ENCODE measurements around the gene PCIF1.

Gene PCIF1

DNA sequence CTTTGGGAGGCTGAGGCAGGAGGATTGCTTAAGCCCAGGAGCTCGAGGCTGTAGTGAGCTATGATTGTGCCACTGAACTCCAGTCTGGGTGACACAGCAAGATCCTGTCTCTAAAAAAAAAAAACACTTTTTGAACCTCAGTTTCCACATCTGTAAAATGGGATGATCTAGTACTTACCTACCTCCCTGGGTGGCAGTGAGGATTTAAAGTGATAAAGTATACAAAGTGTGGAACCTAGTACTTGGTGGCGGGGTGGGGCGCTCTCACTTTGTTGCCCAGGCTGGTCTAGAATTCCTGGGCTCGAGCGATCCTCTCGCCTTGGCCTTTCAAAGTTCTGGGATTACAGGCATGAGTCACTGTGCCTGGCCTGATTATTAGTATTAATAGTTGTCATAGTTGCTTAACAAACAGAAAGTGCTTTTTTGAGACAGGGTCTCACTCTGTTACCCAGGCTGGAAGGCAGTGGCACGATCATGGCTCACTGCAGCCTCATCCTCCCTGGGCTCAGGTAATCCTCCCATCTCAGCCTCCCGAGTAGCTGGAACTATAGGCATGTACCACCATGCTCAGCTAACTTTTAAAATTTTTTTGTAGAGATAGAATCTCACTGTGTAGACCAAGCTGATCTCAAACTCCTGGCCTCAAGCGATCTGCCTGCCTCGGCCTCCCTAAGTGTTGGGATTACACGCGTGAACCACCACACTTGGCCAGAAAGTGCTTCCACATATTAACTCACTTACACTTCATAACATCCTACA, 15.5 kb upstream of the PCIF1 start:
- H3K36me3 ChIP-seq (ENCODE audit: control insufficient read depth in 2 of 2, insufficient read depth in 1 of 2, low read length in 2 of 2): no peaks in the 10 kb centered on the region
- TF ChIP-seq ZNF701 (tag by site-specific recombination; IDR thresholded peaks at IDR 0.05) (no peak), ZEB2 (tag by site-specific recombination; IDR thresholded peaks at IDR 0.05) (no peak), SP3 (tag by site-specific recombination; IDR thresholded peaks at IDR 0.05) (no peak), ZNF433 (tag by site-specific recombination; IDR thresholded peaks at IDR 0.05; ENCODE audit: low read depth) (no peak), ZSCAN5A (tag by site-specific recombination; IDR thresholded peaks at IDR 0.05) (no peak), PRDM6 (tag by site-specific recombination; IDR thresholded peaks at IDR 0.05) (no peak), ZNF221 (tag by site-specific recombination; IDR thresholded peaks at IDR 0.05; ENCODE audit: borderline replicate concordance) (no peak), ZFHX2 (tag by site-specific recombination; conservative IDR thresholded peaks at IDR 0.05) (no peak)
- no peak overlapping the region for H3K27ac ChIP-seq (ENCODE audit: extremely low read depth, low read depth, low read length)
- POLR2A ChIA-PET: interaction anchor here (0.9 to 3.6 kb wide), 2 partner anchors 15 to 38 kb away, joined by 3 to 13 read pairs; partner anchors contain the start of gene PCIF1
- H3K4me3 ChIP-seq (ENCODE audit: low read depth, low read length): no peak overlapping the region
- H3K4me1 ChIP-seq (ENCODE audit: control insufficient read depth, insufficient read depth, low read length): no peaks in the 10 kb centered on the region
- H3K9me3 ChIP-seq (ENCODE audit: control insufficient read depth, insufficient read depth, low read depth, low read length): no peaks in the 10 kb centered on the region
- CTCF ChIA-PET: no interaction called here

DNA sequence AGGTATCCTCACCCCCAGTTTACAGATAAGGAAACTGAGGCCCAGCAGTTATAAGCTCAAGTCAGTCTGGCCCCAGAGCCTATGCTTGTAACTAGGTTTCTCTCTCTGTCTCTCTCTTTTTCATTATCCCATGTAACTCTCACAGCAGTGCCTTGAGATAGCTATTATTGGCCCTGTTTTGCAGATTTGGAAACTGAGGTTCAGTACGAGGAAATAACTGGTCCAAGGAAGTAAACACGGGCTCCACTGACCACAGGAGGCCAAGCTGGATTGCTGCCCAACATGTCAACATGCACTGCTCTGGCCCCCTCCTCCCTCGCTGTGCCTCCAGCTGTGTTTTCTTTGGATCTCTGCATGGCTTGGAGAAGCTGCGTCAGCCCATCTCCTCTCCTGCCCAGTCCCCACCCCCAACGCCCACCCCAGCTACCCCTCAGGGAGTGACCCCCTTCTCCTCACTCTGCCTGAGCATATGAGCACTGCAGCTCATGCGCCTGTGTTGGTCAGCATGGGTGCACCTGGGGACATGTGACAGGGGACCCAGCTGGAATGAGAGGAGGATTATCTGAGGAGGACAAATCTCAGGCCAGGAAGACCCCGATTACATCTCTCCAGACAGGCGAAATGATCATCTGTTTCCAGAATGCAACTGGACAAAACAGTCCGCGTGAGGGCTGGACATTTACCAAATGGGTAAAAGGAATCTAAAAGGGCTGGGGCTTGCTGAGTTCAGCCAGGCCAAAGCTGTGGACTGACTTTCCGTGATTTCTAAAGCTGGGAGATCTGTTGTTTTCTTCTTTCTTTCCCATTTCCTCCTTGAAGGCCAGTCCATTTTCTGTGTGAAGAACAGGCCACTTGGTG, 14.7 kb upstream of the PCIF1 start:
- H3K27ac ChIP-seq (ENCODE audit: extremely low read depth, low read depth, low read length): no peak overlapping the region

GRCh38 chr20:45920462-45921336, 13.8 kb upstream of the PCIF1 start:
- no peak overlapping the region for H3K4me3 ChIP-seq (ENCODE audit: low read depth, low read length)
- no peaks in the 10 kb centered on the region for H3K9me3 ChIP-seq (ENCODE audit: control insufficient read depth, insufficient read depth, low read depth, low read length)
- TF ChIP-seq ZNF404 (tag by site-specific recombination; IDR thresholded peaks at IDR 0.05) (no peak), SALL2 (tag by site-specific recombination; IDR thresholded peaks at IDR 0.05; ENCODE audit: borderline replicate concordance) (no peak), ZBTB17 (tag by site-specific recombination; IDR thresholded peaks at IDR 0.05) (0 out of 2 replicates have a peak, but pooled peaks have one; percentile 29)
- TF ChIP-seq, protein P1, sequence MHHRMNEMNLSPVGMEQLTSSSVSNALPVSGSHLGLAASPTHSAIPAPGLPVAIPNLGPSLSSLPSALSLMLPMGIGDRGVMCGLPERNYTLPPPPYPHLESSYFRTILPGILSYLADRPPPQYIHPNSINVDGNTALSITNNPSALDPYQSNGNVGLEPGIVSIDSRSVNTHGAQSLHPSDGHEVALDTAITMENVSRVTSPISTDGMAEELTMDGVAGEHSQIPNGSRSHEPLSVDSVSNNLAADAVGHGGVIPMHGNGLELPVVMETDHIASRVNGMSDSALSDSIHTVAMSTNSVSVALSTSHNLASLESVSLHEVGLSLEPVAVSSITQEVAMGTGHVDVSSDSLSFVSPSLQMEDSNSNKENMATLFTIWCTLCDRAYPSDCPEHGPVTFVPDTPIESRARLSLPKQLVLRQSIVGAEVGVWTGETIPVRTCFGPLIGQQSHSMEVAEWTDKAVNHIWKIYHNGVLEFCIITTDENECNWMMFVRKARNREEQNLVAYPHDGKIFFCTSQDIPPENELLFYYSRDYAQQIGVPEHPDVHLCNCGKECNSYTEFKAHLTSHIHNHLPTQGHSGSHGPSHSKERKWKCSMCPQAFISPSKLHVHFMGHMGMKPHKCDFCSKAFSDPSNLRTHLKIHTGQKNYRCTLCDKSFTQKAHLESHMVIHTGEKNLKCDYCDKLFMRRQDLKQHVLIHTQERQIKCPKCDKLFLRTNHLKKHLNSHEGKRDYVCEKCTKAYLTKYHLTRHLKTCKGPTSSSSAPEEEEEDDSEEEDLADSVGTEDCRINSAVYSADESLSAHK (tag by site-specific recombination; IDR thresholded peaks at IDR 0.05): no peak
- ChIA-PET POLR2A (no interaction called here), CTCF (no interaction called here)
- no peak overlapping the region for H3K27ac ChIP-seq (ENCODE audit: extremely low read depth, low read depth, low read length)
- no peaks in the 10 kb centered on the region for H3K36me3 ChIP-seq (ENCODE audit: control insufficient read depth in 2 of 2, insufficient read depth in 1 of 2, low read length in 2 of 2)
- H3K4me1 ChIP-seq (ENCODE audit: control insufficient read depth, insufficient read depth, low read length): no peaks in the 10 kb centered on the region

More for the DNA sequence above, 14.7 kb upstream of the PCIF1 start:
- CTCF ChIA-PET: interaction anchor here (0.7 kb wide), 1 partner anchor 15 kb away, joined by 3 read pairs; the partner anchor contains the start of gene PCIF1
- Histone ChIP-seq H3K4me1 (ENCODE audit: control insufficient read depth, insufficient read depth, low read length) (no peaks in the 10 kb centered on the region), H3K9me3 (ENCODE audit: control insufficient read depth, insufficient read depth, low read depth, low read length) (no peaks in the 10 kb centered on the region), H3K36me3 (ENCODE audit: control insufficient read depth in 2 of 2, insufficient read depth in 1 of 2, low read length in 2 of 2) (no peaks in the 10 kb centered on the region), H3K4me3 (ENCODE audit: low read depth, low read length) (no peak overlapping the region)
- POLR2A ChIA-PET: interaction anchor here (0.9 to 3.6 kb wide), 2 partner anchors 14 to 39 kb away, joined by 3 to 13 read pairs; partner anchors contain the start of gene PCIF1
- peak; percentile 71 for TF ChIP-seq ZIC2 (tag by site-specific recombination; IDR thresholded peaks at IDR 0.05)
- TF ChIP-seq GLIS1 (tag by site-specific recombination; IDR thresholded peaks at IDR 0.05): peak; percentile 89
- no peak for TF ChIP-seq ZNF792 (tag by site-specific recombination; IDR thresholded peaks at IDR 0.05)

All from HEK293 (cell line).